CD14-positive monocyte (primary cell): Measurements from ENCODE around the gene TFDP2. TPM values are rescaled to one million over a fixed set of nuclear protein-coding genes. Genes with fewer than 3 reads are reported as not detected.

Source experiments
- DNase-seq, 3 donors: peaks; one replicate each; pipeline ENCODE4 v3.0.0-alpha.2; 2011 to 2022
- H2AFZ ChIP-seq: 2 replicates; pipeline ENCODE4 v1.6.0; 2012; ENCODE audit warnings: mild to moderate bottlenecking, low read depth, low read length, inconsistent platforms; ENCODE audit not compliant: insufficient read depth, poor library complexity, severe bottlenecking
- H3K27ac ChIP-seq, 2 donors: 1 replicate in 1 of 2; 2 replicates in 1 of 2; pipeline ENCODE4 v1.5.1; 2012 to 2013; ENCODE audit warnings: low read length in 2 of 2, control low read depth in 1 of 2, inconsistent platforms in 1 of 2, low read depth in 1 of 2, mild to moderate bottlenecking in 1 of 2
- H3K27me3 ChIP-seq, 2 donors: one replicate each; pipeline versions ENCODE4 v1.6.0 to v1.6.1; 2011 to 2013; ENCODE audit warnings: low read length in 2 of 2; ENCODE audit not compliant: control insufficient read depth in 2 of 2, insufficient read depth in 2 of 2
- H3K36me3 ChIP-seq, 2 donors: replicated peaks in 1 of 2; 1 replicate in 1 of 2; 2 replicates in 1 of 2; pipeline versions ENCODE4 v1.5.1 to v1.6.1; 2012 to 2013; ENCODE audit warnings: low read length in 2 of 2, control low read depth in 1 of 2, inconsistent platforms in 1 of 2, mild to moderate bottlenecking in 1 of 2; ENCODE audit not compliant: insufficient read depth in 2 of 2, control insufficient read depth in 1 of 2
- H3K4me1 ChIP-seq, 2 donors: 1 replicate in 1 of 2; 2 replicates in 1 of 2; pipeline versions ENCODE4 v1.5.1 to v1.6.1; 2012 to 2013; ENCODE audit warnings: low read length in 2 of 2, control low read depth in 1 of 2, inconsistent platforms in 1 of 2, mild to moderate bottlenecking in 1 of 2, moderate library complexity in 1 of 2; ENCODE audit not compliant: insufficient read depth in 2 of 2, control insufficient read depth in 1 of 2
- H3K4me2 ChIP-seq: replicated peaks from 2 replicates; pipeline ENCODE3; 2012; ENCODE audit warnings: low read length, moderate library complexity, mild to moderate bottlenecking; ENCODE audit not compliant: poor library complexity, severe bottlenecking; ENCODE audit errors: extremely low read depth
- H3K4me3 ChIP-seq, 3 experiments: fragments of 200-600 bp in 1 of 3; sonication (generic) in 1 of 3; replicated peaks in 1 of 3; 1 replicate in 2 of 3; 2 replicates in 1 of 3; pipeline ENCODE4 v1.5.1; 2011 to 2013; ENCODE audit warnings: low read length in 3 of 3, mild to moderate bottlenecking in 3 of 3, control low read depth in 2 of 3, low read depth in 2 of 3, inconsistent platforms in 1 of 3, moderate library complexity in 1 of 3
- H3K79me2 ChIP-seq: 2 replicates; pipeline ENCODE4 v1.6.0; 2012; ENCODE audit warnings: mild to moderate bottlenecking, control low read depth, inconsistent platforms, low read length, moderate library complexity; ENCODE audit not compliant: insufficient read depth
- H3K9ac ChIP-seq: 2 replicates; pipeline ENCODE4 v1.6.0; 2017; ENCODE audit warnings: low read length, mild to moderate bottlenecking; ENCODE audit not compliant: insufficient read depth, poor library complexity, severe bottlenecking
- H3K9me3 ChIP-seq, 2 donors: replicated peaks in 1 of 2; 1 replicate in 1 of 2; 2 replicates in 1 of 2; pipeline versions ENCODE4 v1.5.1 to v1.6.1; 2012 to 2013; ENCODE audit warnings: low read length in 2 of 2, control low read depth in 1 of 2; ENCODE audit not compliant: control insufficient read depth in 1 of 2, insufficient read depth in 1 of 2
- H4K20me1 ChIP-seq: 2 replicates; pipeline ENCODE4 v1.6.0; 2012; ENCODE audit warnings: mild to moderate bottlenecking, low read length, control low read depth, moderate library complexity; ENCODE audit not compliant: insufficient read depth
- H3K27ac Mint-ChIP-seq, 7 donors: one replicate each; pipeline ENCODE4 v1.8.0; 2020; ENCODE audit warnings: mild to moderate bottlenecking in 7 of 7, mixed read lengths in 7 of 7, moderate library complexity in 6 of 7, inconsistent platforms in 2 of 7
- H3K27me3 Mint-ChIP-seq, 3 donors: one replicate each; pipeline ENCODE4 v1.8.0; 2021 to 2022; ENCODE audit warnings: low read depth in 3 of 3, mild to moderate bottlenecking in 3 of 3, mixed read lengths in 3 of 3, moderate library complexity in 3 of 3, inconsistent platforms in 1 of 3
- H3K36me3 Mint-ChIP-seq, 2 donors: one replicate each; pipeline ENCODE4 v1.8.0; 2020; ENCODE audit warnings: mixed read lengths in 2 of 2, inconsistent platforms in 1 of 2, mild to moderate bottlenecking in 1 of 2
- H3K4me1 Mint-ChIP-seq: one replicate; pipeline ENCODE4 v1.8.0; 2020; ENCODE audit warnings: mild to moderate bottlenecking, mixed read lengths
- H3K4me3 Mint-ChIP-seq, 2 donors: one replicate each; pipeline ENCODE4 v1.8.0; 2020; ENCODE audit warnings: mild to moderate bottlenecking in 2 of 2, mixed read lengths in 2 of 2, moderate library complexity in 1 of 2
- H3K9me3 Mint-ChIP-seq, 7 donors: one replicate each; pipeline ENCODE4 v1.8.0; 2020 to 2022; ENCODE audit warnings: mixed read lengths in 7 of 7, mild to moderate bottlenecking in 6 of 7, moderate library complexity in 6 of 7, inconsistent platforms in 2 of 7
- CTCF ChIP-seq: fragments of 200-600 bp; IDR thresholded peaks from one replicate; pipeline ENCODE4 v1.8.0; 2022; ENCODE audit warnings: antibody characterized with exemption, mild to moderate bottlenecking
- WGBS: methylation state at CpG from one replicate; pipeline ENCODE4 v1.1.5; 2013; ENCODE audit warnings: missing lambda C conversion rate; ENCODE audit not compliant: insufficient coverage; 5-methylcytosine and 5-hydroxymethylcytosine counted together
- intact Hi-C, 2 donors: fragments of 100-400 bp; cut with micrococcal nuclease; formaldehyde crosslinking; loops; one replicate each; pipeline versions ENCODE4 v1.15.0 to v1.15.1; 2023
- polyA plus RNA-seq, 3 donors: library from polyadenylated mRNA; depleted of rRNA in 1 of 3; unstranded in 2 of 3; stranded (reverse) in 1 of 3; fragments of 300-500 nt in 2 of 3; fragments of >200 nt in 1 of 3; fragmentation: Illumina TruSeq in 2 of 3; gene quantifications; 1 replicate in 2 of 3; 2 replicates in 1 of 3; pipeline ENCODE4 v1.2.3, GENCODE V29; 2012 to 2021

The TFDP2 gene
- polyA plus RNA-seq, 3 donors: 1.1 to 3.5 (median 1.7) TPM

- peak; percentile 11 to 35 (median 26) for DNase-seq
These were observed 31.5 kb upstream of the TFDP2 start for GRCh38 chr3:142180761-142181362.

DNA sequence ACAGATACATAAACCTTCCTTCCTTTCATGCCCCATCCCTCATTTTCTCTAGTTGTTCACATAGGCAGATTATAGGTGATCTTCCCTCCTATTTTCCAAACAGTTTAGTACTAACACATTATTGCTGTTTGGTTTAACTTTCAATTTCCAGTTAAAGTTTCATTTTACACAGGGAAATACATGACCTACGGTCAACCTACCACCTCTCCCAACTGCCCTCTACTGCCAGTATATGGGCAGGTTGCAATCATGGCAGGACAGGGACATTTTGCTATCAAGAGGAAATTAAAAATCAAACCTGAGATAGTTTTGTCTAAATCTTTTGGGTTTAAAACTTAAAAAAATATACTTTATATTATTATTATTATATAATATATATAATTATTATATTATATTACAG, 26.1 kb upstream of the TFDP2 start:
- peaks cover 52 to 87% of the 10 kb centered on the region in 2 donors for H3K36me3 ChIP-seq
- intact Hi-C loops: no loop called here
- H3K4me1 ChIP-seq: no peaks in the 10 kb centered on the region
- H3K27me3 ChIP-seq: no peaks in the 10 kb centered on the region
- DNase-seq: no peak
- no peak overlapping the region for H2AFZ ChIP-seq
- H3K27ac ChIP-seq: no peak overlapping the region
- WGBS: no CpG with 5 or more reads among the region's 1 CpG
- Mint-ChIP-seq H3K36me3 (peaks cover 53 to 63% of the 10 kb centered on the region in 2 donors), H3K4me3 (no peak overlapping the region), H3K27ac (no peak overlapping the region), H3K4me1 (no peaks in the 10 kb centered on the region), H3K27me3 (no peaks in the 10 kb centered on the region), H3K9me3 (peaks cover 0 to 4% (median 0%) of the 10 kb centered on the region in 7 donors)
- no peak overlapping the region for H3K4me3 ChIP-seq
- H4K20me1 ChIP-seq: no peaks in the 10 kb centered on the region
- no peaks in the 10 kb centered on the region for H3K79me2 ChIP-seq
- H3K9ac ChIP-seq: no peak overlapping the region
- H3K9me3 ChIP-seq: no peaks in the 10 kb centered on the region
- TF ChIP-seq CTCF: no peak
- no peak overlapping the region for H3K4me2 ChIP-seq

More at GRCh38 chr3:142180761-142181362, 31.5 kb upstream of the TFDP2 start:
- no peaks in the 10 kb centered on the region for H3K27me3 ChIP-seq
- no peaks in the 10 kb centered on the region for H3K79me2 ChIP-seq
- H3K36me3 Mint-ChIP-seq: peaks cover 56 to 76% of the 10 kb centered on the region in 2 donors
- H3K4me3 Mint-ChIP-seq: no peak overlapping the region
- TF ChIP-seq CTCF: peak; percentile 67
- no peaks in the 10 kb centered on the region for H3K4me1 Mint-ChIP-seq
- intact Hi-C loops: loop anchor here (5.0 to 10.0 kb wide), 2 partner anchors 96 to 104 kb away; no protein-coding TSS in a partner anchor
- no peaks in the 10 kb centered on the region for H3K9me3 Mint-ChIP-seq
- no peaks in the 10 kb centered on the region for H3K4me1 ChIP-seq
- no peak overlapping the region for H3K4me3 ChIP-seq
- H3K36me3 ChIP-seq: peaks cover 55 to 89% of the 10 kb centered on the region in 2 donors
- WGBS: no CpG with 5 or more reads among the region's 6 CpGs
- H3K27ac Mint-ChIP-seq: peak overlapping the region in 2 of 7 donors; percentile 4 to 66
- H3K9ac ChIP-seq: no peak overlapping the region
- H3K4me2 ChIP-seq: no peak overlapping the region
- no peak overlapping the region for H3K27ac ChIP-seq
- H3K9me3 ChIP-seq: no peaks in the 10 kb centered on the region
- no peaks in the 10 kb centered on the region for H3K27me3 Mint-ChIP-seq
- H2AFZ ChIP-seq: no peak overlapping the region
- H4K20me1 ChIP-seq: no peaks in the 10 kb centered on the region
